ENCODE data around the gene THBS4.

The THBS4 gene

GRCh38 chr5:80122579-80122978 lies 87.4 kb downstream of the THBS4 start:
- DNase-seq, result no peak

DNA sequence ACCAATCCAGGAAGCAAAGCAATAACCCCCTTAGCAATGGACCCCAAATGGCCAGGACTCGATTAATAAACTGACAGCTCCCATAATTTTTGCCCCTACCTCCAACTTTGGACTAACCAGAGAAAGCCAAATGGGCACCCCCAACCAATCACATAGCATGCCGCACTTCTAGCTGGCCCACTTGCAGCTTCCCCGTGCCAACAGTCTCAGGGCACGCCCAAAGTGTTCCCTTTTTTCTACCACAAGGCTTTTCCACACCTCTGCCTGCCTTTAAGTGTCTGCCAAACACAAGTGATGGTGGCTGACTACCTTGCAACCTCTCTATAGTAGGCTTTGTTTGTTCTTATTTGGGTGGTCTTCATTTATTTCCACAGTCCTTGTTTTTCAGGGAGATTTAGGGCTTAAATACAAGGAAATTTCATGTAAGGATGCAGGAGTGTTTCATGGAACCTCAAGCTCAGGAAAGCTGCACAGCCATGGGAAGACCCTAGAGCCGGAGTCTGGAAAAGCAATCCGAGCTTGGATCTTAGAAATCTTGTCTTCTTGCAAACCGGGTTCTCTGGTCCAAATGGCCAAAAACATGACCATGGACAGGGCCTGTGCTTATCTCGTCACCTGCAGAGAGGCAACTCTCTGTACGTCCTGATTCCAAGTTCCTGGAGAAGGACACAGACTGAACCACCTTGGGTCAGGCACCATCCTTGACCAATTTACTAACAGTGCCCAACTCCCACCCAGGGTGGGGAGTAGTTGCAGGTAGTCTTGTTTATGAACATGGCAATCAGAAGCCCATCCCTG lies 89.2 kb downstream of the THBS4 start:
- DNase-seq, result no peak

DNA sequence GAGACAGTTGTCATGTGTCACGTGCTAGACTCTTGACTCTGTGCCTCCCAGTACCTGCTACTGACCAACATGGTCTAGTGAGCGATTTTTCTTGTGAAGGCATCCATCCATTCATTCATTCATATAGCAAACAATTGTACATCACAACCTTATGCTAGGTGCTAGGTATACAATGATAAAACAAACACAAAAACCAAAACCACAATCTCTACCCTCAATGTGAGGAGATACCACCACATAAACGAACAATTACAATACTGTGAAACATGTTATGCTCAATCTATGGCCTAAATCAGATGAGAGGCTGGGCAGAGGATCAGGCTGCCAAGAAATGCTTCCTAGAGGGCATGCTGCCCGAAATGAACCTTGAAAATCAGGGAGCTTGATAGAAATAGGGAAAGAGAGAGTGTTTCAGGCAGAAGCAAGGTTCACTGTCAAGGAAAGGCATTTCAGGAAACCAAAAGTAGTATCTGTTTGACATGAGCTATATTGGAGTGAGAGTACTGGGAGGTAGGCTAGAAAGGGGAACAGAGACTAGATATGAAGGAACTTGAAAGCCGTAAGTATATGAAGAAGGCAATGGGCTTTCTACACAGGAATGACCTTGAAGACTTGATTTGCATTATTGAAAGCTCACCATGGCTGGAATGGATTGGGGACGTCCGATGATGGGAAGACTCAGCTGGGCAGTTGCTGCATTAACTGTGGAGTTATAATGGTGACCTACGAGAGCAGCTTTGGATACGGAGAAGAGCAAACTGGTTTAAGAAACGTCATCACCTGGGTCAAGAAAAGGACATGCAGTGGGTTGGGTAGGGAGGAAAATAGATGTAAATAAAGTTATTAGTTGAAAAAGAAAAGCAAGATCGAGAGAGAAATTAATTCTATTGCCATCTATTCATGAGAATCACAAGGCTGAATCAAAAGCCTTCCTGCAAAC lies 90.1 kb downstream of the THBS4 start:
- no peak for DNase-seq

DNA sequence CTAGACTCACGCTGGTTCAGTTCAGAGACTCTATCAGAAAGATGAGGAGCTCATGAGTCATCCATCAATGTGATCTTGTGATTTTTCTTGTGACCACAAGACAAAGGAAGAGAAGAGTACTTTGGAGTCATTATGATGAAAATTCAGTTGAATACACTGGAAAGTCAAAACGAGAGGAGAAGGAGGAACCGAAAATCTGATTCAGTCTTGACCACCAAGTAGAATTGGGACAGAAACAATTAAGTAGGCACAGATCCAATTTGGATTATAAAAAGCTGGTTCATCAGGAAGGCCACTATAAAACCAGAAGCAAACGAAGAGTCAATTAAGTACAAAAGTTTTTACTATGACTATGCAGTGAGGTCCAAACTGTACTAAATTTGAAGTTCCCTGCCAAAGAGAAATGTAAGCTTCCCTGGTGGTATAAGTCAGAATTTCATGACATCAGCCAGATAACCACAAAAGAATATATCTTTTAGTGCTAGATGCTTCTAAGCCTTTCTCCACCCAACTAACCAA lies 90.9 kb downstream of the THBS4 start:
- DNase-seq, result no peak

GRCh38 chr5:80127116-80127552 lies 92.0 kb downstream of the THBS4 start:
- no peak for DNase-seq

DNA sequence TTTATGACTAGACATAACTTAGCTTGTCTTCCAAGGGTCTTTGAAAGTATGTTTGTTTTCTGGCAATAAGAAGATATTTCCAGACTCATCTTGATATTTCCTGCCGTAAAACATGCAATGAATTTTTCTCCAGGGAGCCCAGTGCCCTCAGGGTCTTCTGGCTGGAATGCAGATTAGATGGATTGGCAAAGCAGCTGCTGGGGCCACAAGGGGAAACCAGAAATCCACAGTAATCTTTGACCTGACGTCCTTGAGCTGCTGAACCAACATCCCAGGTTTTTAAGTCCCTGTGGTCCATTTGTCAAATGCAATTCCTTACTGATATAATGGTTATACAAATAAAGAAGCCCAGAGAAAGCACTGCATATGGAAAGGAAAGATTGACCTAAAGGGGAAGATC lies 93.0 kb downstream of the THBS4 start:
- no peak for DNase-seq

- DNase-seq, result no peak
Observed at GRCh38 chr5:80129146-80129545, 94.0 kb downstream of the THBS4 start.

Measured in NCI-H774 (cell line).